ENCODE data around the gene SHB.

- TF ChIP-seq CTCF (IDR thresholded peaks at IDR 0.05): no peak
- TF ChIP-seq EP300 (IDR thresholded peaks at IDR 0.05): no peak
- TF ChIP-seq POLR2A (IDR thresholded peaks at IDR 0.05): no peak
Observed at GRCh38 chr9:37908283-37908682, 160.7 kb downstream of the SHB start.
